Measurements from ENCODE around the gene SARM1.
"Not testable (repeated sequence)": the region's sequence is repeated elsewhere in the genome, so short reads cannot be mapped to it uniquely, and the experiment has no call there.

The SARM1 gene

GRCh38 chr17:28371245-28372202, at the start of gene SARM1:
SARM1 (plus strand) TSS chr17:28371694; CDS start chr17:28372033, 339 bp downstream.
- peak; percentile 90 to 99 for DNase-seq

DNA sequence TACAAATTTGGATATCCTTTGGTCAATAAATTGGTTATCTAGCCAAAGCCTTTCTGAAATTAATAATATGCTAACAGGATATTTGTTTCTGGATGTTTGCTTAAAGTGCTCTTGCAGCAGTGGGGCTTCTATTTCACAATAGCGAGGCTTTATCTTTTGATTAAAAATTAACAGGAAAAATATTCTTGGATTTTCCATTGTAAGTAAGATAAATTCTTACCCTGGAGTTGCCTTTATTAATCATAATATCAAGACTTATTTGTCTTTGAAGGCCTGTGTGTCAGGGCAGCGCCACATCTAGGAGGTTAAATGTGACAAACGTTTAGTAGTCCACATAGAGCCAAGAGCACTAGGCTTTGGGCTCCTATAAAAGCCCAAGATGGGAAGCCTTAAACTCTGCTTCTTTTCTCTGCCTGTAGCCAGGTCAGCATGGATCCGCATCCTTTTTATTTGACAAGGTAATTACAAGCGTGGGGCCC, 47.2 kb upstream of the SARM1 start:
- no peak for DNase-seq

DNA sequence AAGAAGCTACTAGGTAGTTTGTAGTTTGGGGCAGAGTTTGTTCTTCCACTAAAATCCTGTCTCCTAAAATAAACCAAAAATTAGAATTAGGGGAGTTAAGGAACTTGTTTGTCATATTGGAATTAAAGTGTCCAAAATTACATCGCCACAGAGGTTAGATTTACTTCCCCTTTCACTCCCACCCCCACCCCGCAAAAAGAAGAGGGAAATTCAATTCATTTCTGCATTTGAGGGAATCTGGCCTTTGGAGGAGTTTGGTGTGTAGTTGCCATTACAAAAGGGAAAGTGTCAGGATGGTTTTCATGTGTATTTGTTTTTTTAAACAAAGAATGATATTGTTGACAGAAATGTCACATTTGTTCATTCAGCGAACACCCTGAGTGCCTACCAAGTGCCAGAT, 46.7 kb upstream of the SARM1 start:
- DNase-seq, result no peak

- DNase-seq, result no peak
Measured at GRCh38 chr17:28325211-28325610, 46.3 kb upstream of the SARM1 start.

DNA sequence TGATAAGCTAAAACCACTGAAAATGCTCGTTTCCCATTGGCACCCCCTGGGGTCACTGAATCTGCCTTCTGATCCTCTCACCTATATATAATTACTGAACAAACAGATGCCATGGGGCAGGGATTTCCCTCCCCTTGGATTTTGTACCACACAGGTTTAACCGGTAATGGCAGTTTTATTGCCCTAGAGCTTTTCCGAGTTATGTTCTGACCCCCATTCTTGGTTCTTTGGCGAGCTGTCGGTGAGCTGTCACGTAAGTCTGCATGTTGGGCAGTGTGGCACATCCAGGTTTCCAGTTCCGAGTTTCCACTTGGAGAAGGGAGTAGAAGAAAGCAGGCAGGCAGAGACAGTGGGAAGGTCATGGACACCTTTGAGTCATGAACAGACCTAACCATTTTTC, 45.4 kb upstream of the SARM1 start:
- DNase-seq, result no peak

- DNase-seq, result no peak
Measured at GRCh38 chr17:28327031-28327607, 44.4 kb upstream of the SARM1 start.

GRCh38 chr17:28327709-28328108, 43.8 kb upstream of the SARM1 start:
- DNase-seq, result no peak

DNA sequence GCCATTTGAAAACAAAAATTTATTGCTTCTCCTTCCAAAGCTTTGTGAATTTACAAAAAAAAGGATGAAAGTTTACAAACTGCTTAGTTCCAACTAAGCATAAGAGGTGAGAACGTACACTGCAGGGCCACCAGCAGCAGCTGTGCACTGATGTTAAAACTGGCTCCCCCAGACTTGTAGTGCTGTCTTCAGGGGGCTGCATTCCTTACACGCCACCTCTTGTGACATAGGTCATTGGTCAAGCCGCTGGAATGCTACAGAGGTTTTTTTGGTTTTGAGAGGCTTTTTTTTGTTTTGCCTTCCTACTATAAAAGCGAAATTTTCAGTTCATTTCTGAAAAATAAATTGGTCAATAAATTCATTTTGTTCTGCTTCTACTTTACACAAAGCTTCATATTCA, 43.2 kb upstream of the SARM1 start:
- no peak for DNase-seq

DNA sequence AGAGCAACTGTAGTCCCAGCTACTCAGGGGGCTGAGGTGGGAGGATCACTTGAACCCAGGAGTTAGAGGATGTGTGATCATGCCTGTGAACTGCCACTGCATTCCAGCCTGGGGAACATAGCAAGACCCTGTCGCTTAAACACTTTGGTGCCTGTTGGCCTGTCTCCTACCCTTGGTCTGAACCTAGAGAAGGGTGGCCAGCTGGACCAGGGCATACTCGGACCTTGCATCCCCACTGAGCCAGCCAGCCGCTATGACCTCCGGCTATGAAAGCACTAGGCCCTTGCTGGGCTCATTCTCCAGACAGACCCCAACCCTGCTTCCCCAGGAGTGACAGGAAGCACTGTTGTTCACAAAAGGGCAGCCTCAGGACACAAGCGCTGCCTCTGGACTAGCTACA, 40.8 kb upstream of the SARM1 start:
- DNase-seq, result no peak

GRCh38 chr17:28331891-28332420, 39.5 kb upstream of the SARM1 start:
- DNase-seq, result no peak

DNA sequence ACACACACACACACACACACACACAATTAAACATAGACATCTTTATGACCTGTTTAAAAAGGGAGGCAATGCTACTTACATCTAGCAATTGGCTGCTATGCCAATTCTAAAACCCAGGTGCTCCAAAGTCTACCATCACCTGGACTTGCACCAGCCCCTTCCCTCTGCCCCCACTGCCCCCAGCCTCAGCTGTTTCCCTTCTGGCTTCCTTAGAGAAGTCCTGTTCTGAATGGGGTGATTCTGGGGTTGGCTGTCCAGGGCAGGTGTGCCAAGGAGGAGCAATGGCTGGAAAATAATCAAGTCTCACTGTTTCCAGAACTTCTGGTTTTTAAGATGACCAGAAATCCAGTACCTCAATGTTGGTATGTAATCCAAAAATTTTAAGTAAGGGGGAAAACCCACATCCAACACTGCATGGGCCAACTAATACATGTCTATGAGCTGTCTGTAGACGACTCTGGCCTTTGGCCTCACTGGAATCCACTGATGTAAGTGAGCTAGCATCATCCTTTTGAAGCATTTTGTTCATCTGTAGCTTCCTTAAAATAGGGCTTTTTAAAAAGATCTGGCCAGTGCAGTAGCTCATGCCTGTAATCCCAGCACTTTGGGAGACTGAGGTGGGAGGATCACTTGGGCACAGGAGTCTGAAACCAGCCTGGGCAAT, 38.3 kb upstream of the SARM1 start:
- no peak for DNase-seq

- no peak for DNase-seq
Measured at GRCh38 chr17:28334171-28334570, 37.3 kb upstream of the SARM1 start.

- DNase-seq, result no peak
Measured at GRCh38 chr17:28334666-28335200, 36.8 kb upstream of the SARM1 start.

DNA sequence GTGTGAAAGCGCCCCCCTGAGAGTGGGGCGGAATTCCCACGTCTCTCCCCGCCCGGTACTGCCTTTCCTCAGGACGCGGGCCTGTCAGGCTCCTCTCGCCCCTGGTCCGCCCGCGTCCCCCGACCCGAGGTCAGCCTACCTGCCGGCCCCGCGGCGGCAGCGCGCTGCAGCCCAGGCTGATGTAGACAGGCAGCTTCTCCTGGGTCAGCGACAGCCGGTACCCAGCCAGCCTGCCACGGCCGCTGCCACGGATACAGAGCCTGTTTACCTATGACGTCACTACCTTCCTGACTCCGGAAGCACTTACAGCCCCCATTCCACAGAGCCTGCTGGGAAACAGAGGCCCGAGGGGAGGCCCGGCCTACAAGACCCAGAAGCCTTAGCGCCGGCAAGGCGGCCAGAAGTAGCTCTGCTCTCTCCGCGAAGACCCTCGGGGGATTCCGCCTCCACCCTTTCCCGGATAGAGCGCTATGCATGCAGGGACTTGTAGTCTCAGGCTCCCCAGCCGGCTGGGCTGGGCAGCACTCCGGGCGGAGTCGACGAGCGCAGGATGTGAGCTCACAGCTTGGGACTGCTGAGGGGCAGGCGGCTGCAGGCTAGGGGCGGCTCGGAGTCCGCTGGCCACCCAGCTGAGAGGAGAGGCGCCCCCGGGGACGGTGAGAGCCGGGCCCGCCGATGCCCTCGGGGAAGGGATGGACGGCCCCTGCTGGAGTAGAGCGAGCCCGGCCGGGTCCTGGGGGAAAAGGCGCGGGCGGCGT, 36.1 kb upstream of the SARM1 start, which contains the start of the genes IFT20 and TNFAIP1:
Gene IFT20, minus strand, starts transcription at position 272 of the 758 bp plus-strand sequence. CDS start 3,487 bp downstream, outside the sequence.
Gene TNFAIP1, plus strand, starts transcription at position 561 of the 758 bp plus-strand sequence. CDS start 3,761 bp downstream, outside the sequence.
- DNase-seq, result peak; percentile 100

DNA sequence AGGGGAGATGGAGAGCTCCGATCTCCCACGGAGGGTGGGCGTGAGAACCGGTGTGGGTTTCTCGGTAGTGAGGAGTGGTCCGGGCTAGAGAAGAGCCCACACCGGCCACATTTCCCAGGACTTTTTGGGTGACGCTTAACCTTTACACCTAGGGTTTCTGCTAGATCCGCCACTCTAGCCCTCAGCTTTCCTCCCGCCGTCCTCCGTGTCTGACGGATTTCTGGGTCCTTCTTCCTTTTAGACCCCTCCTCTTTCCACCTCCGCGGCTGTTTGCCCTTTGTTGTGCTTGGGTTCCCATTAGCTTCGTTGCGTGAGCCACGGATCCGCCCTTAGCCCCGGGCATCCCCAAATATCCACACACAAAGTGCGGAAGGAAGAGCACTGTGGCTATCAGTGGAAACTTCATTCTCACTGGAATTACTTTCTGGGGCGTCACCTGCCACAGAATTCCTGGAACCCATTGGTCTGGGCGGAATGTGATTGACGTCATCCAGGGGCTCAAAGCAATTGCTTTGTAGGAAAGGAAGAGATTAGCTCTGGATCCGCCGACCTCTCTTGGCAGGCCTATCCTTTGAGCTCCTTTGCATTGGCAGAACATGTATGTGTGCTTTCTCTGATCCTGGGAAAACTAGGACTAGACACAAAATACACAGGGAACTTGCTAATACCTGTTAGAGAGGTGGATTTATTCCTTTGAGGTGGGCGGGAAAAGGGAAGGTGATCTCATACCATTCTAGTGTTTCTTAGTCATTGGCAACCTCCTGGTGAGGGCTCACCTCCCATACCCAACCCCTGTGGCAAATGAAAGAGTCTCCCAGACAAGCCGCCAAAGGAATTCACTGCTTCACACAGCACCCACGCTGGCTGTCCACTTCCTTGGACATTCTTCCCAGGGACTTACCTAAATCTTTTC, 35.3 kb upstream of the SARM1 start:
- peak; percentile 54 to 75 for DNase-seq

DNA sequence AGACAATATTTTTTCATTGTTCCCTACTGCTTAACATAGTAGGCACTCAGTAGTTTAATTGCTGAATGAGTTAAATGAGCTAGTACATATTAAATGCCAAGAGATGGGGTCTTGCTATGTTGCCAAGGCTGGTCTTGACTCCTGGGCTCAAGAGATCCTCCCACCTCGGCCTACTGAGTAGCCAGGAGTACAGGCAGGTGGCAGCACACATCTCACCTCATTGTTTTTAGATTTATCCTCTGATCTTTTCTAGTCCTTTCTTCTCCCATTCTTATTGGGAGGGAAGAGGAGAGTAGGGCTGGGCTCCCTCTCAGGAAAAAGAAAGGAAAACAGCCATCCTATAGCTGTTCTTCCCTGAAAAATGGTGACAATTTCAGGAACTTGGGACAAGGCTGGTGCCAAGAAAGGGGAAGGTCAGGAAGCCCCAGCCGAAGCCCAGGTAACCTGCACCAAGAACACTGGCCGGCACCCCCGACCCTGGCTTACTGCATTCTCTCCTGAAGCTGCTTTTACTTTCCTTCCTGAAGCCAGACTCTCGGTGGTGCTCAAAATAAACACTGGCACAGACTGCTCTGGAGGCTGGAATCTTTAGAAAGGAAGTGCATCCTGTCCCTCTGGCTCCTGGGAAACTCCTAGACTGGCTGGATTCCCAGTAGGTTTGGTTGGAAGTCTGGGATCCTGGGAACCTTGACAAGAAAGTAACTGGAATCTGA, 33.3 kb upstream of the SARM1 start:
- no peak for DNase-seq

DNA sequence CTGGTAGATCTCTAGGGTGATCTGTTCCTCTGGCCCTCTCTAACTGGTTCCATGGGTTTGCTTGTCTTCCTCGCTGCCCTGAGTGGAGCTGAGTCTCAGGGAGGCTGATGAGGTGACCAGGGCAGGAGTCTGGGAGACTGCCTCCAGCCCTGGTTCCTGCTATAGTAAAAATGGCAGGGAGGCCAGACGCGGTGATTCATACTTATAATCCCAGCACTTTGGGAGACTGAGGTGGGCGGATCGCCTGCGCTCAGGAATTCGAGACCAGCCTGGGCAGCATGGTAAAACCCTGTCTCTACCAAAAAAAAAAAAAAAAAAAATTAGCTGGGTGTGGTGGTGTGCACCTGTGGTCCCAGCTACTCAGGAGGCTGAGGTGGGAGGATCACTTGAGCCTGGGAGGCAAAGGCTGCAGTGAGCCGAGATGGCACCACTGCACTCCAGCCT, 32.7 kb upstream of the SARM1 start:
- DNase-seq, result not testable (repeated sequence)

DNA sequence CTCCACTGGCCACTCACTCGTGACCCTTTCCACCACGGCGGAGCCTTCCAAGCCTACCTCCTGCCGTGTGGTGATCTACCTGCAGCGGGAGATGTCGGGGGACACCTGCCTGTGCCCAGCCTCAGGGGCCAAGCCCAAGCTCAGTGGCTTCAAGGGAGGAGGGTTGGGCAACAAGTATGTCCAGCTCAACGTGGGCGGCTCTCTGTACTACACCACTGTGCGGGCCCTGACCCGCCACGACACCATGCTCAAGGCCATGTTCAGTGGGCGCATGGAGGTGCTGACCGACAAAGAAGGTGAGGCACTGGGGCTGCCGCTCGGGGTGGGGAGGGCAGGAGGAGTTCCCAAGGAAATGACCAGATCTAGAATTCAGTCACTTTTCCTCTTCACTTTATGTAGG, 32.1 kb upstream of the SARM1 start:
- DNase-seq, result no peak

GRCh38 chr17:28340374-28340773, 31.1 kb upstream of the SARM1 start:
- no peak for DNase-seq

- DNase-seq, result no peak
Measured at GRCh38 chr17:28341516-28341915, 30.0 kb upstream of the SARM1 start.

All from NCI-H526 (cell line).